IPS-15b (cell line): ENCODE data around the gene STX8.

Experiments used
- H3K27me3 ChIP-seq: one replicate; pipeline ENCODE4 v1.6.1; 2013; ENCODE audit warnings: low read length; ENCODE audit not compliant: control insufficient read depth, insufficient read depth
- H3K36me3 ChIP-seq: one replicate; pipeline ENCODE4 v1.6.1; 2013; ENCODE audit warnings: low read length; ENCODE audit not compliant: control insufficient read depth, insufficient read depth
- H3K4me1 ChIP-seq: one replicate; pipeline ENCODE4 v1.6.1; 2013; ENCODE audit warnings: mild to moderate bottlenecking, low read length; ENCODE audit not compliant: control insufficient read depth, insufficient read depth
- H3K4me3 ChIP-seq: one replicate; pipeline ENCODE4 v1.5.1; 2013; ENCODE audit warnings: low read depth, low read length
- H3K9ac ChIP-seq: one replicate; pipeline ENCODE4 v1.6.1; 2013; ENCODE audit warnings: low read depth, mild to moderate bottlenecking, low read length
- H3K9me3 ChIP-seq: one replicate; pipeline ENCODE4 v1.6.1; 2013; ENCODE audit warnings: mild to moderate bottlenecking, low read length; ENCODE audit not compliant: control insufficient read depth, insufficient read depth

The STX8 gene

GRCh38 chr17:9298776-9299295 is 276.8 kb downstream of the STX8 start:
- no peak overlapping the region for H3K4me3 ChIP-seq
- H3K9ac ChIP-seq = no peak overlapping the region
- H3K9me3 ChIP-seq = no peaks in the 10 kb centered on the region
- H3K27me3 ChIP-seq = no peaks in the 10 kb centered on the region
- no peaks in the 10 kb centered on the region for H3K36me3 ChIP-seq
- no peaks in the 10 kb centered on the region for H3K4me1 ChIP-seq

DNA sequence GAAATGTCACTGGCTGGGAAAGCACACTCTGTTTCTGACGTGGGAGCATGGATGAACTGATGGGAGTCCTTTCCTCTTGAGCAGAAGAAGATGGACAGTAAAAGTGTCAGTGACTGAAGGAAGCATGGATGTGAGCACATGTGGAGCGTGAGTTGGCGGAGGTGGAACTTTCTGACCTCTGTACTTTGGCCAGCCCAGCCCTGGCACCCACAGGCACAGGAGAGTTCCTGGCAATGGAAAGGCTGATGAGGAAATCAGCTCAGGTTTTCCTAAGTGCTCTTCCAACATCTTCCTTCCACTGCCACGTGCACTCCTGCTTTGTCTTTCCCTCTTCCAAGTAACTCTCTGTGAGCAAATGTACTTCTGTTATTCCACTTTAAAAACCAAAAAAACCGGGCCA is 277.5 kb downstream of the STX8 start:
- Histone ChIP-seq H3K4me1 (no peaks in the 10 kb centered on the region), H3K9me3 (no peaks in the 10 kb centered on the region), H3K27me3 (no peaks in the 10 kb centered on the region), H3K36me3 (no peaks in the 10 kb centered on the region), H3K4me3 (no peak overlapping the region), H3K9ac (no peak overlapping the region)

DNA sequence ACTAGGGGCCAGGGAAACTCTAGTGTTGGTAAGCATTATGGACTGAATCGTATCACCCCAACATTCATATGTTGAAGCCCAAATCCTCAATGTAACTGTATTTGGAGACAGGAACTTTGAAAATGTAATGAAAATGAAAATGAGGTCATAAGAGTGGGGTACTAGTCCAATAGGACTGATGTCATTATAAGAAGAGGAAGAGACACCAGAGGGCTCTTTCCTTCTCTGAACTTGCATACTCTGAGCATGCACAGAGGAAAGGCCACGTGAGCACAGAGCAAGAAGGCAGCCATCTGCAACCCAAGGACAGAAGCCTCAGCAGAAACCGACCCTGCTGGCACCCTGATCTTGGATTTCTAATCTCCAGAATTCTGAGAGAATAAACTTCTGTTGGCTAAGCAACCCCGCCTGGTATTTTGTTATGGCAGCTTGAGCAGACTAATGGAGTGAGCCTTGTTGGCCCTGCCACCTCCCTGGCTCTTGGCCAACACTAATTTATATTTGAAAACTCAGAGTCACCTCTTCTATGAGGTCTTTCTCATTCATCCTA is 280.9 kb downstream of the STX8 start:
- Histone ChIP-seq H3K9ac (no peak overlapping the region), H3K9me3 (no peaks in the 10 kb centered on the region), H3K36me3 (no peaks in the 10 kb centered on the region), H3K4me1 (no peaks in the 10 kb centered on the region), H3K27me3 (no peaks in the 10 kb centered on the region), H3K4me3 (no peak overlapping the region)

GRCh38 chr17:9292561-9292941 is 283.1 kb downstream of the STX8 start:
- Histone ChIP-seq H3K4me1 (no peaks in the 10 kb centered on the region), H3K36me3 (no peaks in the 10 kb centered on the region), H3K9me3 (no peaks in the 10 kb centered on the region), H3K4me3 (no peak overlapping the region), H3K27me3 (no peaks in the 10 kb centered on the region), H3K9ac (no peak overlapping the region)

GRCh38 chr17:9291912-9292560 is 283.6 kb downstream of the STX8 start:
- no peak overlapping the region for H3K4me3 ChIP-seq
- no peaks in the 10 kb centered on the region for H3K9me3 ChIP-seq
- H3K9ac ChIP-seq = no peak overlapping the region
- H3K27me3 ChIP-seq = no peaks in the 10 kb centered on the region
- no peaks in the 10 kb centered on the region for H3K36me3 ChIP-seq
- no peaks in the 10 kb centered on the region for H3K4me1 ChIP-seq

GRCh38 chr17:9290226-9290613 is 285.4 kb downstream of the STX8 start:
- no peaks in the 10 kb centered on the region for H3K36me3 ChIP-seq
- H3K27me3 ChIP-seq = no peaks in the 10 kb centered on the region
- no peaks in the 10 kb centered on the region for H3K9me3 ChIP-seq
- no peak overlapping the region for H3K9ac ChIP-seq
- H3K4me1 ChIP-seq = peaks cover 9% of the 10 kb centered on the region
- no peak overlapping the region for H3K4me3 ChIP-seq

- Histone ChIP-seq H3K4me3 (no peak overlapping the region), H3K4me1 (peaks cover 17% of the 10 kb centered on the region), H3K27me3 (no peaks in the 10 kb centered on the region), H3K36me3 (no peaks in the 10 kb centered on the region), H3K9ac (no peak overlapping the region), H3K9me3 (no peaks in the 10 kb centered on the region)
Measured at GRCh38 chr17:9287306-9287705, 288.3 kb downstream of the STX8 start.

DNA sequence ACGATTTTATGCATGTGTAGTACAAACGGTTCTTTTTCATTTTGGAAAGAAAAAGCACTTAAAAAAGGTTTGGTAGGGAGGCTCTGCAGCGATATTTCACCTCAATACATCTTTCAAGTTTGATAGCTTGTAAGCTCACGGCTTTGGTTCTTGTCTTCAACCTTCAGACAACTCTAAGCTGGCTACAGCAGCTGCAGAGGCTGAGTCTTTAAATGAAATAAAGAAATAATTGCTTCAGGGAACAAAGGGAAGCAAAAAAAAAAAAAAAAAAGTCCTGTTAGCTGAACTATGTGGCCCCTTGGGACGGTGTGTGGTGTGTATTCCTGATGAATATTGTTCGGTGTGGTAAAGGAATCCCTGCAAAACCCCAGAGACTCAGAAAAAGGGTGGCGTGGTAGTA is 289.2 kb downstream of the STX8 start:
- Histone ChIP-seq H3K9ac (no peak overlapping the region), H3K36me3 (no peaks in the 10 kb centered on the region), H3K4me1 (peaks cover 17% of the 10 kb centered on the region), H3K9me3 (no peaks in the 10 kb centered on the region), H3K27me3 (no peaks in the 10 kb centered on the region), H3K4me3 (no peak overlapping the region)

GRCh38 chr17:9285602-9286427 is 289.8 kb downstream of the STX8 start:
- Histone ChIP-seq H3K36me3 (no peaks in the 10 kb centered on the region), H3K9me3 (no peaks in the 10 kb centered on the region), H3K4me3 (no peak overlapping the region), H3K9ac (no peak overlapping the region), H3K4me1 (peaks cover 17% of the 10 kb centered on the region), H3K27me3 (no peaks in the 10 kb centered on the region)

DNA sequence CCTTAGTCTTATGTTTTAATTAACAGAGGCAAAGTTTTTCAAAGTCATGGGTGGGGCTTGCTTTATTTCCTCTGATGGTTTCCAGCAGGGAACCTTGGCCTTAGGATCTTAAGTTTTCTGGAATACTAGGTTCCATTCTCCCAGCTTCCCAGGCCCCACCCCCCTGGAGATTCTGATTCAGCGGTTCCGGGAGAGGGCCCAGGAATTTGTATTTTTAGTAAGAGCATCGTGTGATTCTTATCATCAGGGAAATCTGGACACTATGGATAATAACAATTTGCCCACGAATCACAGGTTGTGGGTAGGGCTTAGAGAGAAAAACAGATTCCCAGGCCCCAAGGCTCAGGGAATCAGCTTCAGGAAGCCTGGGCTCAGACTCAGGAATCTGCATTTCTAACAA is 290.7 kb downstream of the STX8 start:
- no peaks in the 10 kb centered on the region for H3K27me3 ChIP-seq
- H3K36me3 ChIP-seq = no peaks in the 10 kb centered on the region
- H3K9ac ChIP-seq = no peak overlapping the region
- no peak overlapping the region for H3K4me3 ChIP-seq
- no peaks in the 10 kb centered on the region for H3K9me3 ChIP-seq
- H3K4me1 ChIP-seq = peaks cover 19% of the 10 kb centered on the region

- H3K27me3 ChIP-seq = no peaks in the 10 kb centered on the region
- no peaks in the 10 kb centered on the region for H3K9me3 ChIP-seq
- H3K4me1 ChIP-seq = peaks cover 19% of the 10 kb centered on the region
- no peaks in the 10 kb centered on the region for H3K36me3 ChIP-seq
- H3K9ac ChIP-seq = no peak overlapping the region
- H3K4me3 ChIP-seq = no peak overlapping the region
Measured at GRCh38 chr17:9283909-9284308, 291.7 kb downstream of the STX8 start.

DNA sequence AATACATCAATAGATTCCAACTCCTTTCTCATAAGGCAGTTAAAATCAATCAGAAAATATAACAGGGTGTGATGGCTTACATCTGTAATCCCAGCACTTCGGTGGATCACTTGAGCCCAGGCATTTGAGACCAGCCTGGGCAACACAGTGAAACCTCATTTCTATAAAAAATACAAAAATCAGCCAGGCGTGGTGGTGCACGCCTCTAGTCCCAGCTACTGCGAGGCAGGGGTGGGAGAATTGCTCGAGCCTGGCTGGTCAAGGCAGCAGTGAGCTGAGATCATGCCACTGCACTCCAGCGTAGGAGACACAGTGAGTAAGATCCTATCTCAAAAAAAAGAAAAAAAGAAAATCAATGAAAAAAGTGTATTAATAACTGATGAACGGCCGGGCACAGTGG is 295.7 kb downstream of the STX8 start:
- Histone ChIP-seq H3K4me3 (no peak overlapping the region), H3K9me3 (no peaks in the 10 kb centered on the region), H3K4me1 (peaks cover 8% of the 10 kb centered on the region), H3K27me3 (no peaks in the 10 kb centered on the region), H3K36me3 (no peaks in the 10 kb centered on the region), H3K9ac (no peak overlapping the region)
